ENCODE measurements around the gene SDCCAG8. TPM values are rescaled to one million over a fixed set of nuclear protein-coding genes. Genes with fewer than 3 reads are reported as not detected.
"Not testable (repeated sequence)": the region's sequence is repeated elsewhere in the genome, so short reads cannot be mapped to it uniquely, and the experiment has no call there.

Gene SDCCAG8
- total RNA-seq, 1 experiment from 2014 or later: 65.9 TPM

GRCh38 chr1:243332440-243332839, 76.6 kb downstream of the SDCCAG8 start:
- no peak for DNase-seq (ENCODE audit: low spot score)

DNA sequence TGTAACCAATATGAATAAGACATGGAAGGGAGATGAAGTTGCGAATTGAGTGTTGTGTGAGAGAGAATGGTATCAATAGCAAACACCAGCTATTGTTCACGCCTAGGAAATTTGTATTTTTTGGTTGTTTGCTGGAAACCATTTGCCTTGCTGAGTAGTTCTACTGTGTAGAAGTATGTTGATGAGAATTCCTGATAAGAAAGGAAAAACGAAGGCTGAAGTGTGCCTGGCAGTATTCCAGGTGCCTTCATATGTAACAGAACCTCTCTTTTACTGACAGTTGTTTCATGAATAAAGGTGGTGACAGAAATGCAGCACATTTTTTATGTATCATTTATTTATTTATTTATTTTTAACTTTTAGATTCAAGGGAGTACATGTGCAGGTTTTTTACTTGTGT, 79.5 kb downstream of the SDCCAG8 start:
- no peak for DNase-seq (ENCODE audit: low spot score)

DNA sequence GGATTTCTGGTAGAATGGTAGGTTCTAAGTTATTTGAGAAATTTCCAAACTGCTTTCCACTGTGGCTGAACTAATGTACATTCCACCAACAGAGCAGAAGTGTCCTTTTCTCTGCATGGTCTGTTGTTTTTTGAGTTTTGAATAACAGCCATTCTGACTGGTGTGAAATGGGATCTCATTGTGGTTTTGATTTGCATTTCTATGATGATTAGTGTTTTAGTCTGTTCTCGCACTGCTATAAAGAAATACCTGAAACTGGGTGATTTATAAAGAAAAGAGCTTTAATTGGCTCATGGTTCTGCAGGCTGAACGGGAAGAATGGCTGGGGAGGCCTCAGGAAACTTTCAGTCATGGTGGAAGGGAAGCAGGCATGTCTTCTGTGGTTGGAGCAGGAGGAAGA, 80.3 kb downstream of the SDCCAG8 start:
- DNase-seq (ENCODE audit: low spot score): no peak

GRCh38 chr1:243338848-243339247, 83.0 kb downstream of the SDCCAG8 start:
- DNase-seq (ENCODE audit: low spot score): not testable (repeated sequence)

DNA sequence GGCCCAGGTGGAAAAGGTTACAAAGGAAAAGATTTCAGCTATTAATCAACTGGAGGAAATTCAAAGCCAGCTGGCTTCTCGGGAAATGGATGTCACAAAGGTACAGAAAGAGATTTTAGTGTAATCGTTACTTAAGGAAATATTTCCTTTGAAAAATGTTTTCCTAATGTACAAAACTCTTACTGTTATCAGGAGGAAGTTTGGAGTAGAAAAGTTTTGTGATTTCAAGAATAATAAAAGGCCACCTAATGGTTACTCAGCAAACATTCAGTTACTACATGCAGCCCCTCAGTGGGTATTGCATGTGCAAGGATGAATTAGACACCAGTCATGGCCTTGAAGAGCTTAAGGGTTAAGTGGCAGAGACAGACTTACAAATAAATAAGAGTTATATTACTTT, 85.2 kb downstream of the SDCCAG8 start:
- DNase-seq (ENCODE audit: low spot score): no peak

DNA sequence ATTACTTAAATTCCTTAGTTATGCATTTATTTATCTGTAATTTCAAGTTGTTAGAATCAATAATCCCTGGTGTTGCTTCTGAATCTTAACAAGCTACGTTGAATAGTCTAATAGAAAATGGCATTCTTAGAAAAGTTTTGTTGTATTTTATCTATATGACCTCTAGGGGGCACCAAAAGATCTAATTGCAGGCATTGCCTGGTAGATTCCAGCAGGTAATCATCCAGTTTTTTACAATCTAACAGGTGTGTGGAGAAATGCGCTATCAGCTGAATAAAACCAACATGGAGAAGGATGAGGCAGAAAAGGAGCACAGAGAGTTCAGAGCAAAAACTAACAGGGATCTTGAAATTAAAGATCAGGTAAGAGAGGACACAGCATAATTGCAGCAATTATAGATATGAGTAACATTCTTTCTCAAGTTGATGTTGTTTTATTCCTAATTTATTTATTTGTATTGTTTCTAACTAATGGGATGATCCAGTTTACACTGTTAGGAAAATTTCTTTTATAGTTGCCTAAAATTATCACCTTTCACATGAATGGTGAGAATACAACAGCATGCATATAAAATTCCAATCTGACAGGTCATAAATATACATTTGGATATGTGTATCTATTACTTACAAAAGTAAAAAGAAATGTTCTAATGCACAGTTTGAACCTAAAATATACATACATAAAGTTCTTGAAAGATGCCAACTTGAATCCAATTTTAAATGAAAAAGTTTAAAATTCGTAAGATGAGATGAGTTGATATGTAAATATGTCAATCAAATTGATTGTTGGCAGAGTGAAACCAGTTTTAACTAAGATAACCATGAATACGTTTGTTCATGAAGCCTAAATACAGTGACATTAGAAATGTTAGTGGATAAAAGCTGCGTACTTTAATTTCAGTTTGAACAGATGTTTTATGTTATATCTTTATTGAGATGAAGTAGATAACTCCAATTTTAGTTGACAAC, 88.4 kb downstream of the SDCCAG8 start:
- peak; percentile 54 for DNase-seq (ENCODE audit: low spot score)

GRCh38 chr1:243345205-243345604, 89.4 kb downstream of the SDCCAG8 start:
- DNase-seq (ENCODE audit: low spot score): no peak

- no peak for DNase-seq (ENCODE audit: low spot score)
Observed at GRCh38 chr1:243346016-243346415, 90.2 kb downstream of the SDCCAG8 start.

DNA sequence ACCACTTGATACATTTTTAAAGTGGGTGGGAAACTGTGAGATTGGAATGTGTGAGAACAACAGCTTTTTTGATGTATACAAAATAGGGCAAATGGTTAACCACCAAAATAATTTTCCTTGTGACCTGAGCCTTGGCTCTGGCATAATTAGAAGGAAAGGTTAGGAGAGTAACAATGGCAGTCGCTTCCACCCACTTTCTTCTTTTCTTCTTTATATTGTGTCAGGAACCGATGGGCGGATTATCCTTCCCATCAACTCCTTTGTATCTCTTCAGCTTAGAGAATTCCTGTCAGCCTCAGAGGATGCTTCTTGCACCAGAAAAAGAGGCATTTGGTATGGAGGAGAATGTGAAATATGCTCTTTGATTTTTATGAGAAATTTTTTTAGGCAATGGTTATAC, 90.6 kb downstream of the SDCCAG8 start:
- no peak for DNase-seq (ENCODE audit: low spot score)

DNA sequence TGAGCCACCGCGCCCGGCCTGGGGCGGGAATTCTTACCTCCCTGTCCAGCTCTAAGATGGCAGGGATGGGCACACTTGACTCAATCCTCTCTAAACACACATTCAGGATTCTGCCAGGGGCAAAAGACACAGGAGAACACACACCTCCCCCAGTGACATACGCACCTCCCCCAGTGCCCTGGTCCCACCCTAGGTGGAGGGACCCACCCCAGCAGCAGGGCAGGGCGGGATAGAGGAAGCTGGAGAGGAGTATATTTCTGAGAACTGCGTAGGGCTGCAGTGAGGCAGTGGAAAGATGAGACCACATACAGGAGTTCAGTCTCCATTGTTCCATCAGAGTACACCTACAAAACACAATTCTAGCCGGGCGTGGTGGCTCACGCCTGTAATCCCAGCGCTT, 92.5 kb downstream of the SDCCAG8 start:
- no peak for DNase-seq (ENCODE audit: low spot score)

GRCh38 chr1:243349128-243349527, 93.3 kb downstream of the SDCCAG8 start:
- DNase-seq (ENCODE audit: low spot score): no peak

DNA sequence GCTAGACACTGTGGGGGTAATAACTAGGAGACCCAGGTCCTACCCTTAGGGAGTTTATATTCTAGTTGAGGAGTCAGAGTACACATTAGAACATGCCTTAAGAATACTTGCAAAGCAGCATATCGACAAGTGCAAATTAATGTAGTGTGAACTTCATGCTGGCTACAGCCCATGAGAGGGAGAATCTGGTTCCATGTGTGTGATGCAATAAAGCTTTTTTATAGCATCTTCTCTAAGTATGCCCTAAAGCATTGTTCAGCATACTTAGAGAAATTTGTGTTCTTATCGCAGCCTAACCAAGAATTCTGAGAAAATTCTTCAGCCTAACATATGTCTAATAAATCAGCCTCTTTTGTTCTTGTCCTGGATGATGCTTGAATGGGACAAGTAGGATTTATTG, 95.5 kb downstream of the SDCCAG8 start:
- DNase-seq (ENCODE audit: low spot score): no peak

DNA sequence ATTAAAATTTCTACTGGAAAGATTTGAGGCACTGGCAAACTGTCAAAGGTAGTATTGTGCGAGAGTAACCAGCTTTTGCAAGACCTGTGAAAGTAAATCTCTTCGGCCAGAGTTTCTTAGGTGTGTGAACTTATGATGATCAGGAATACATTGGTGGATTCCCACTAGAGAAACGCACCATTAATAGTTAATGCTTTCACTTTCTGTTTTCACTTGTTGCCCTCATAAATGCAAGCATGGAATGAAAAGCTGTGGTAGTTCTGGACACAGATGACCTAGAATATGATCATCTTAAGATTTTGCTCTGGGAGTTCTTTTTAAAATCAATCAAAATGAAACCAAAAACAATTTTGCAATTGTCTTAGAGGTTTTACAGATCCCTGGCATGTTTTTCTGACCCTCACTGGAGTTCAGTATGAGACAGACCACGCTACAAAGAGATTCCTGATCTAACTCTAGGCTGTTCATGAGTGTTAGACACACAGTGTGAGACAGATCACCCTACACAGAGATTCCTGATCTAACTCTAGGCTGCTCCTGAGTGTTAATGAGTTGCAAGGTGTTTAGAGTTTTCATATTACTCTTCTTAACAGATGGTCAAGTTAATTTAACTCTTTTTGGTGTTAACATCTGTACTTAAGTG, 98.8 kb downstream of the SDCCAG8 start:
- DNase-seq (ENCODE audit: low spot score): peak; percentile 26

- DNase-seq (ENCODE audit: low spot score): no peak
Observed at GRCh38 chr1:243363832-243364231, 108.0 kb downstream of the SDCCAG8 start.

GRCh38 chr1:243364330-243364729, 108.5 kb downstream of the SDCCAG8 start:
- DNase-seq (ENCODE audit: low spot score): no peak

GRCh38 chr1:243364866-243365265, 109.0 kb downstream of the SDCCAG8 start:
- DNase-seq (ENCODE audit: low spot score): no peak

GRCh38 chr1:243367314-243367713, 111.5 kb downstream of the SDCCAG8 start:
- no peak for DNase-seq (ENCODE audit: low spot score)

DNA sequence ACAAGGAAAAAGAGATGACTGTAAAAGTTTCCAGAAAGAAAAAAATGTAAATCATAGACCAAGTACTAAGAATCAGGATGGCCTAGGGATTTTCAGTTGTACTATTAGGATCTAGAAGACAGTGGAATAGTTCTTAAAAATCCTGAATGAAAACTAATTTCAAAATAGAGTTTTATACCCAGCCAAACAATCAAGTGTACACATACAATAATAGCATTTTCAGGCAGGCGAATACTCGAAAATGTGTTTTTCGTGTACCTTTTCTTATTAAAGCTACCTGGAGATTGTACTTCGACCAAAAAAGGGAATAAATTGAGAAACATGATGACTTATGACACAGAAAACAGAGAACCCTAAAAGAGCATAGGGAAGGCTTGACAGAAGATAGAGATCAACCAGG, 118.6 kb downstream of the SDCCAG8 start:
- DNase-seq (ENCODE audit: low spot score): no peak

DNA sequence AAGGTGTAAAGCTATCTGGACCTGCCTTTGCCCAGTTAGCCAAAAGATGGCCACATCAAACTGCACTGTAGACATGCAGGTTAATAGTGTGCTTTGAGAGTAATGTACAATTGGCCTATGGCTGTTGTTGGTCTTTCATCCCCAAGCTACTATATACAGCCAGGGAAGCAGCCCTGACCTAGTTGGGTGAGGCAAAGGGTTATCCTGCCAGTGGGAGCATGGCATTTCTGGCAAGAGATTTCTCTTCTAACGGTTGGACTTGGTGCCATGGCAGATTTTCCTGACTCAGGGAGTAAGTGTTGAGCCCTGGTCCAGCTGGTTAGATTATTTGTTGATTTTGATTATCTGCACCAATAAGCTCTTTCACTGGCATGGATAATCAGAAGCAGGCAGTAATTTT, 119.8 kb downstream of the SDCCAG8 start:
- no peak for DNase-seq (ENCODE audit: low spot score)

DNA sequence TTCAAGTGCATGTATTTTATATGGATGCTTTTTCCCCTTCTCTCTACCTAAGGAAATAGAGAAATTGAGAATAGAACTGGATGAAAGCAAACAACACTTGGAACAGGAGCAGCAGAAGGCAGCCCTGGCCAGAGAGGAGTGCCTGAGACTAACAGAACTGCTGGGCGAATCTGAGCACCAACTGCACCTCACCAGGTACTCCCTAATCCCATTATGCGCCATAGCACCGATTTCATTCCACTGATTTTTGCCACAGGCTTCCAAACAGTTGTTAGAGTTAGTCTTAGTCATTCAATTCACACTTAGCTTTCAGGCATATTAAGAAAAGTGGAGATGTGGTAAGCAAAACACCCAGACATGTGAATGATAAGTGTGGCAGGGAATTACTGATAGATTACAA, 122.8 kb downstream of the SDCCAG8 start:
- no peak for DNase-seq (ENCODE audit: low spot score)

DNA sequence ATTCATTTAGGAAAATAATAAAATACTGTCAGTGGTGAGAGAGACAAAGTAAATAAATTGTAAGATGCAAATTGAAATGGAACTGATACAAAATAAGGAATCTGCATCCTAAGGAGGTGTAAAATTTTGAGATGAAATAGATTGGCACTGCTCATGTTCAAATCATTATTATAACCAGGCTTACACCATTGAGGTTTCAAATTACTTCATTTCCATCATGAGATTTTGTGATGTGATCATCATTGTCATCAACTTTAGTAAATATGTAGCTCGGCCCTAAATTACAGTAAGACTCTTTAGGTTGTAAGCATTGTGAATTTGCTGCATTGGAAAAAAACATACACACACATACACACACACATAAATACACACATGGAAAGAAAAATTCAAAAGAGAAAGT, 123.4 kb downstream of the SDCCAG8 start:
- DNase-seq (ENCODE audit: low spot score): no peak

GRCh38 chr1:243379706-243380105, 123.9 kb downstream of the SDCCAG8 start:
- DNase-seq (ENCODE audit: low spot score): no peak

GRCh38 chr1:243388276-243388675, 132.4 kb downstream of the SDCCAG8 start:
- DNase-seq (ENCODE audit: low spot score): no peak

All from A172 (cell line).